Measurements from ENCODE around the gene OGFOD3.
"Not testable (repeated sequence)": the region's sequence is repeated elsewhere in the genome, so short reads cannot be mapped to it uniquely, and the experiment has no call there.

The OGFOD3 gene

DNA sequence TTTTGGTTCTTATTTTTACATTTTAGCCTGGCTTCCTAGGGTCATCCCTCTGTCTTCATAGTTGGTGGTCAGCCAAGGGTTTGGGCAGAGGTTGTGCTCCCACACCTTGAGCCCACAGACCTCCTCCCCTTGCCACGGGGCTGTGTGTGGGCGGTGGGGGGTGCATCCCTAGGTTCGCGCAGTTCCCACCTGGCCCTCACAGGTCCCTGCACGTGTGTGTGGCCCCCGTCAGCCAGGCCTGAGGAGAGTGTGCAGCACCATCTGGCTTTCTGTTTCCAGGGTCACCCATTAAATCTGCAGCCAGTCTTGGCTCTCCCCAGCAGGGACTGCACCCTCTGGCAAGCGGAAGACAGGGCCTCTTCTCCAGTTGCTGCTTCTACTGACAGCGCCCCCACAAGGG, 13.6 kb upstream of the OGFOD3 start:
- DNase-seq, result no peak

GRCh38 chr17:82429824-82430223, 11.4 kb upstream of the OGFOD3 start:
- no peak for DNase-seq

- DNase-seq, result no peak
These were observed 10.2 kb upstream of the OGFOD3 start for GRCh38 chr17:82428546-82428945.

GRCh38 chr17:82424863-82425159, 6.4 kb upstream of the OGFOD3 start:
- DNase-seq, result no peak

- peak; percentile 60 for DNase-seq
These were observed 5.8 kb upstream of the OGFOD3 start for GRCh38 chr17:82424001-82424862.

- DNase-seq, result no peak
These were observed 1.2 kb upstream of the OGFOD3 start for GRCh38 chr17:82419540-82419939.

- no peak for DNase-seq
These were observed 1.6 kb downstream of the OGFOD3 start for GRCh38 chr17:82416771-82417170.

DNA sequence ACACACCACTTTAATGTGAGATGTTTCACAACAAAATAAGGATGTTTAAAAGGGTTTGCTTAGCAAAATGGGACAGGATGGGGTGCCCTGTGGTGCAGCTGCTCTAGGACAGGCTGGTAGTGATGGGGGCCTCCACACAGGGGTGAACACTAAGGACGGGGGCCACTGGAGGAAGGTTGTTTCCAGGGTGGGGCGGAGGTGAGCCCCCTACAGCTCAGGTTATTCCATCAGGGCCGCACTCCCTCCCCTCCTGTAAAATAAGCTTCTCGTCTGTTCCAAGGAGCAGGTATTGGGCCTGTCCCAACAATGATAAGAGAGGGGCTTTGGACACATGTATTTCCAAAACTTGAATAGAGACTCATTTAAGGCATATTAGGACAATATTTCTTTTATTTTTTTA, 2.1 kb downstream of the OGFOD3 start:
- DNase-seq, result no peak

DNA sequence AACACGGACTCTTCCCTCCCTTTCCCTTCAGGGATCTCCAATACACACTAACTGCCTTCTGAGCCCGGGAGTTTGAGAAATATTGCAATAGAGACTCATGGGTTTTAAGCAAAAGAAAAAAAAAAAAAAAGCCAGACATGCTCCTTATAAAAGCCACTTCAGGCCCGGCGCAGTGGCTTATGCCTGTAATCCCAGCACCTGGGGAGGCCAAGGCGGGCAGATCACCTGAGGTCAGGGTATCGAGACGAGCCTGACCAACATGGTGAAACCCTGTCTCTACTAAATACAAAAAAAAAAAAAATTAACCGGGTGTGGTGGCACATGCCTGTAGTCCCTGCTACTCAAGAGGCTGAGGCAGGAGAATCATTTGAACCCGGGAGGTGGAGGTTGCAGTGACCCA, 2.6 kb downstream of the OGFOD3 start:
- DNase-seq, result no peak

GRCh38 chr17:82415336-82415735, 3.0 kb downstream of the OGFOD3 start:
- no peak for DNase-seq

DNA sequence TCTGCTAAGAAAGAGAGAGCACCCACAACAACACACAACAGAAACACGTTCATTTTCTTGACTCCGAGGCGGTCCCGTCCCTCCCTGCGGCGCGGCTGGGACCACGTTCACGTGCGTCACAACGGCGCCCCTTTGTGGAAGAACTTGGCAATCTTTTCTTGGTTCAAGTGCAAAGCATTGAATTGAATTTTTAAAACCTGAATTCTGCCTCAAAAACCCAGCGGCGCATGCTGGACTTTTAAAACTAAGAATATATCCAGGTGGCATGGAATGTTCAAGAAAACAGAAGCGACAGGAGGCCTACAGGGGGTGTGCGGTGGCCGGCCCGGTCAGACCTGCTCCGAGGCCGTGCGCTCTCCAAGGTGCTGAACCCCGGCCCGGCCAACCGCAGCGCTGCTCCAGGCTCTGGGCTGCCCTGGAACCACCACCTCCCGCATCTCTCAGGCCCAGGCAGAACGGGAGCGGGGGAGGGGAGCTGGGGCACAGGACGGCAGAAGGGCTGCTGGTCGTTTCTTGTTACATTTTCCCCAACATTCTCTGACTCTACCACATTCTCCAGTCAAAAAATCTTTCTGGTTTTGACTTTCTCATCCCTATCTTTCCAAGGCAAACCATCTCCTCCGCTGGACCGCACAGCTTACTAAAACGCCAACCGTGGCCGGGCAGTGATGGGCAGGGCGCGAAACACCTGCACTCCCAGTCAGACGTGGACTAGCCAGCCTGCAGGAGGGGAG, 3.7 kb downstream of the OGFOD3 start:
- peak; percentile 57 for DNase-seq

GRCh38 chr17:82412535-82413520, 5.6 kb downstream of the OGFOD3 start:
- DNase-seq, result no peak

GRCh38 chr17:82412081-82412480, 6.3 kb downstream of the OGFOD3 start:
- DNase-seq, result not testable (repeated sequence)

DNA sequence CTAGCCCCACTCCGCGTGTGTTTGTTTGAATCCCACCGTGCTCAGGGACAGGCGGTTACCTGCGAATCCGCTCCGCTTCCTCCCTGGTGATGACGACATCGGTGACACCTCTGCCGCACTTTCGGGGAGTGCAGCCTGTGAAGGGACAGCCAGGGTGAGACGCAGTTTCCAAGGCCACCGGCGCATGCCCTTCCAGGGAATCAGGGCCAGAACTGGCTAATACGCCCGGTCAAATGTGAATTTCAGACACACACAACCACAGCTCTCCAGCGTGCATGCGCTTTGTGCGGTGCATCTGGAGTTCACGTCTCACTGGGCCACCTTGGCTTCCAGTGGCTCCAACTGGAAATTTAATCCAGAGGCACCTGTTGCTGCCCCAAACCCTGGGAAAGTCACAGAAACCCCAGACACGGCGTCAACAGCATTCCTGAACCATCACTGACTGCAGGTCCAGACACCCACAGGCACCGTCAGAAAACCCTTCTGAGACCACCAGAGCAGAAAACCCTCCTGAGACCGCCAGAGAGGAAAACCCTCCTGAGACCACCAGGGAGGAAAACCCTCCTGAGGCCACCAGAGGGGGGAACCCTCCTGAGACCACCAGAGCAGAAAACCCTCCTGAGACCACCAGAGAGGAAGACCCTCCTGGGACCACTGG, 6.9 kb downstream of the OGFOD3 start:
- DNase-seq, result no peak

DNA sequence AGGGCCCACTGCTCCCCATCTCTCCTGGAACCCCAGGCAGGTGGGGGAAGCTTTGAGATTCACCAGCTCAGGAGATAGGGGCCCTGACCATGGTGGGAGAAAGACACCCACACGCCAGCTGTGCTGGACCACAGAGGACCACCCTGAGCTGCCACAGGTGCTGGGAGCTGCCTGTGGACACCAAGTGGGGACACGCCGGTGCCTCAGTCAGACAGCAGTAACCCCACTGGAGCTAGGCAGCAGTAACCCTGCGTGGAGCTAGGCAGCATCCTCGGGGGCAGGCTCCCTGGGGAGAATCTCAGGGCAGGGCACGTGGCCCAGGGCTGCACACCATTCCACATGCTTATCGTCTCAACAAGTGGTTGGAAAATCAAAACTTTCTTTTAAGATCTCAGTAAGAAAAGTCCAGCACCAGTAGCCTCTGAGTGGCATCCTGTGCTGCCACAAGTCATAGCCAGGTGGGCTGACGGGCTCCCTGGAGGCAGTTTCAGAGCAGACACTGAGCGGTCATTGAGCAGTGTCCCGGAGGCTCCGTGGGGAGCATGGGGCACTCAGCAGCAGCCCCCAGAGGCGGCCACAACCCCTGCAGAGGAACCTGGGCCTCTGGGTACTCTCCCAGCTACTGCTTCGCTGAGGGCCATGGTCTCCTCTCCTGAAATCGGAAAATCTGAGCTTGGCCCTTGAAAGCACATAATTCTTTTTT, 8.2 kb downstream of the OGFOD3 start:
- no peak for DNase-seq

- no peak for DNase-seq
These were observed 9.5 kb downstream of the OGFOD3 start for GRCh38 chr17:82408938-82409318.

- no peak for DNase-seq
These were observed 10.0 kb downstream of the OGFOD3 start for GRCh38 chr17:82408288-82408937.

DNA sequence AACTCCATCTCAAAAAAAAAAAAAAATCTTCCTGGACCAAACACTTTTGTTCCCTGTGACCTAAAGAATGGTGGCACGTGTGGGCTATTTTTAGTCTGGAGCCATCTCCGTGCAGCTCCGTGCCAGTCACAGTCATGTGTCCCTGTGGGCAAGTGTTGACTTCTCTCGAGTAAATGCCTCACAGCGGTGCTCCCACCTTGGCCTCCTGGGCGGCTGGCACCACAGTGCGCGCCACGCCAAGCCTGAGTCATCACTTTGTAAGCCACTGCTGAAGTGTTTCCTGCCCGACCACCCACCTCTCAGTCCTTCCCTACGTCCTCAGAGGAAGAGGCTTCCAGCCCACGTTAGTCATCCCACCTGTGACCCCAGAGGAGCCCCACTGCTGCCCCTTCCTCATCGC, 11.1 kb downstream of the OGFOD3 start:
- DNase-seq, result no peak

DNA sequence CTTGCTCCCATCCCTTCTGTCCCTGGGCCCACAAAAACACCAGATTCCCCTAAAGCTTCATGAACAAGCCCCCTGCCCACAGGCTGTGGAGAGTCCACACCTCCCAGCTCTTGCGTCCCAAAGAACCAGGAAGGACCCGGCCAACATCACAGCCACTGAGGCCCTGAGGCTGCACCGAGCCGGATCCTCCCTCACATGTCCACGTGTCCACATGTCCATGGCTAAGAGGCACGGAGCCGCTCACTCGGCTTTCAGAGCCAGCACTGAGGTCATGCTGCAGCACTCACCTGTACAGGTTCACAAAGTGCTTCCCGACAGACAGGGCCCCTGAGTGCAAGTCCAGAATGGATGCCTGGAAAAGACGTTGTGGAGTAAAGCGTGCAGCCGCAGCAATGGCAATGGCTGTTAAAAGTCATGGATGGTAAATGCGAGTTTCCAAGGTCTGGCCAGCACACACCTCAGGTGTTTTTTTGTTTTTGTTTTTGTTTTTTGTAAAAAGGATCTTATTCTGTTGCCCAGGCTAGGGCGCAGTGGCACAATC, 12.2 kb downstream of the OGFOD3 start:
- no peak for DNase-seq

GRCh38 chr17:82405051-82405450, 13.3 kb downstream of the OGFOD3 start:
- no peak for DNase-seq

Data from T-helper 9 cell (primary cell).